NT2/D1 (cell line): Measurements from ENCODE around the gene TMEM100.

Experiments
- SUZ12 ChIP-seq: IDR thresholded peaks from 2 replicates; pipeline ENCODE4 v1.6.1; 2011; ENCODE audit not compliant: insufficient read length, insufficient read depth; ENCODE audit errors: extremely low read depth
- YY1 ChIP-seq: IDR thresholded peaks from 2 replicates; pipeline ENCODE4 v1.6.1; 2011; ENCODE audit not compliant: insufficient read length, insufficient read depth
- ZNF274 ChIP-seq: IDR thresholded peaks from 2 replicates; pipeline ENCODE4 v1.6.1; 2011; ENCODE audit warnings: mild to moderate bottlenecking, low read depth, low read length

- TF ChIP-seq ZNF274 (no peak), YY1 (no peak), SUZ12 (no peak)
Observed at GRCh38 chr17:55691666-55692065, 31.0 kb downstream of the TMEM100 start.
